Keratinocyte (primary cell): Measurements from ENCODE around the gene DDX5.
A peak's percentile ranks its signal among the peaks of the same experiment; 100 is the strongest.

Experiments used
- CTCF ChIP-seq, 3 experiments: IDR thresholded peaks in 1 of 3; conservative IDR thresholded peaks in 1 of 3; optimal IDR thresholded peaks in 1 of 3; 2 replicates in 2 of 3; 3 replicates in 1 of 3; pipeline versions ENCODE3 to v1.5.1; 2011; ENCODE audit warnings: low read length in 3 of 3, mild to moderate bottlenecking in 3 of 3, moderate library complexity in 2 of 3, control low read depth in 1 of 3, inconsistent platforms in 1 of 3; ENCODE audit not compliant: insufficient read depth in 2 of 3; ENCODE audit errors: extremely low read depth in 1 of 3
- EZH2 ChIP-seq: IDR thresholded peaks from one replicate; pipeline ENCODE4 v1.6.1; 2012; ENCODE audit warnings: inconsistent platforms, mild to moderate bottlenecking, low read length, moderate library complexity

- peak; percentile 24 to 54 (median 44) for TF ChIP-seq CTCF (optimal IDR thresholded peaks at IDR 0.05 in 1 of 3, IDR thresholded peaks at IDR 0.05 in 1 of 3, conservative IDR thresholded peaks at IDR 0.05 in 1 of 3; ENCODE audit: extremely low read depth in 1 of 3, insufficient read depth in 2 of 3, low read length in 3 of 3)
- no peak for TF ChIP-seq EZH2
Observed at GRCh38 chr17:64534187-64534586, 28.1 kb upstream of the DDX5 start.
